H9 (cell line): Measurements from ENCODE around the gene RAD17. TPM values are rescaled to one million over a fixed set of nuclear protein-coding genes. Genes with fewer than 3 reads are reported as not detected.

Source experiments
- DNase-seq: peaks from one replicate; pipeline ENCODE4 v3.0.0-alpha.2; 2017
- H2AFZ ChIP-seq: one replicate; pipeline ENCODE4 v1.6.1; 2013; ENCODE audit warnings: mild to moderate bottlenecking, low read length, control low read depth, moderate library complexity
- H2AK5ac ChIP-seq: 2 replicates; pipeline ENCODE4 v1.6.1; 2013; ENCODE audit warnings: low read length, control low read depth, mixed read lengths; ENCODE audit not compliant: insufficient read length
- H2BK120ac ChIP-seq: one replicate; pipeline ENCODE4 v1.6.1; 2013; ENCODE audit warnings: low read depth, mild to moderate bottlenecking, low read length, control low read depth, inconsistent platforms; ENCODE audit not compliant: poor library complexity, severe bottlenecking
- H2BK12ac ChIP-seq: 2 replicates; pipeline ENCODE4 v1.6.1; 2013; ENCODE audit warnings: low read length, control low read depth, mixed read lengths, low read depth; ENCODE audit not compliant: insufficient read length
- H2BK15ac ChIP-seq: 2 replicates; pipeline ENCODE4 v1.6.1; 2013; ENCODE audit warnings: low read depth, low read length, control low read depth
- H2BK20ac ChIP-seq: one replicate; pipeline ENCODE4 v1.6.1; 2013; ENCODE audit warnings: low read depth, mild to moderate bottlenecking, low read length, control low read depth, inconsistent platforms; ENCODE audit not compliant: poor library complexity, severe bottlenecking
- H2BK5ac ChIP-seq: 2 replicates; pipeline ENCODE4 v1.6.1; 2013; ENCODE audit warnings: low read length, control low read depth, mixed read lengths; ENCODE audit not compliant: insufficient read length
- H3K14ac ChIP-seq: 2 replicates; pipeline ENCODE4 v1.6.1; 2013; ENCODE audit warnings: low read length, control low read depth; ENCODE audit not compliant: insufficient read depth
- H3K18ac ChIP-seq: 2 replicates; pipeline ENCODE4 v1.6.1; 2013; ENCODE audit warnings: low read depth, mild to moderate bottlenecking, mixed read lengths, low read length, control low read depth; ENCODE audit not compliant: insufficient read length
- H3K23ac ChIP-seq: 2 replicates; pipeline ENCODE4 v1.6.1; 2013; ENCODE audit warnings: low read length, control low read depth, mixed read lengths, low read depth; ENCODE audit not compliant: insufficient read length
- H3K23me2 ChIP-seq: 2 replicates; pipeline ENCODE4 v1.6.1; 2013; ENCODE audit warnings: low read depth, mild to moderate bottlenecking, mixed read lengths, low read length, control low read depth; ENCODE audit not compliant: insufficient read length, poor library complexity, severe bottlenecking
- H3K27ac ChIP-seq: 2 replicates; pipeline ENCODE4 v1.5.1; 2013; ENCODE audit warnings: low read length, control low read depth, mixed read lengths, low read depth; ENCODE audit not compliant: insufficient read length
- H3K27me3 ChIP-seq: 2 replicates; pipeline ENCODE4 v1.6.1; 2013; ENCODE audit warnings: low read length, control low read depth, inconsistent platforms; ENCODE audit not compliant: insufficient read depth
- H3K4ac ChIP-seq: 2 replicates; pipeline ENCODE4 v1.6.1; 2013; ENCODE audit warnings: low read depth, mild to moderate bottlenecking, control low read depth, inconsistent platforms, low read length, moderate library complexity
- H3K4me1 ChIP-seq: 2 replicates; pipeline ENCODE4 v1.6.1; 2013; ENCODE audit warnings: low read length, control low read depth, inconsistent platforms; ENCODE audit not compliant: insufficient read depth
- H3K4me2 ChIP-seq: 2 replicates; pipeline ENCODE4 v1.6.1; 2013; ENCODE audit warnings: low read length, control low read depth, mixed read lengths; ENCODE audit not compliant: insufficient read length, insufficient read depth
- H3K56ac ChIP-seq: 2 replicates; pipeline ENCODE4 v1.6.1; 2013; ENCODE audit warnings: low read depth, mild to moderate bottlenecking, mixed read lengths, low read length, control low read depth; ENCODE audit not compliant: insufficient read length
- H3K79me1 ChIP-seq: 2 replicates; pipeline ENCODE4 v1.6.1; 2013; ENCODE audit warnings: low read depth, mild to moderate bottlenecking, moderate library complexity, low read length, control low read depth, inconsistent platforms; ENCODE audit not compliant: insufficient read depth, poor library complexity, severe bottlenecking
- H3K79me2 ChIP-seq: 2 replicates; pipeline ENCODE4 v1.6.1; 2013; ENCODE audit warnings: low read length, control low read depth, inconsistent platforms; ENCODE audit not compliant: insufficient read depth
- H3K9ac ChIP-seq: 2 replicates; pipeline ENCODE4 v1.6.1; 2013; ENCODE audit warnings: low read length, control low read depth, mixed read lengths; ENCODE audit not compliant: insufficient read length; ENCODE audit errors: extremely low read depth
- H3K9me3 ChIP-seq: one replicate; pipeline ENCODE4 v1.6.1; 2013; ENCODE audit warnings: low read depth, low read length, inconsistent platforms; ENCODE audit not compliant: control insufficient read depth
- H3T11ph ChIP-seq: one replicate; pipeline ENCODE4 v1.6.1; 2013; ENCODE audit warnings: mild to moderate bottlenecking, low read length, control low read depth, inconsistent platforms
- H4K20me1 ChIP-seq: one replicate; pipeline ENCODE4 v1.6.1; 2013; ENCODE audit not compliant: control insufficient read depth, insufficient read length, insufficient read depth
- H4K5ac ChIP-seq: 2 replicates; pipeline ENCODE4 v1.6.1; 2013; ENCODE audit warnings: low read depth, mild to moderate bottlenecking, mixed read lengths, low read length, control low read depth; ENCODE audit not compliant: insufficient read length
- H4K8ac ChIP-seq: replicated peaks from 2 replicates; pipeline ENCODE4 v1.6.1; 2013; ENCODE audit warnings: low read length, control low read depth, mixed read lengths, low read depth; ENCODE audit not compliant: insufficient read length
- H4K91ac ChIP-seq: 2 replicates; pipeline ENCODE4 v1.6.1; 2013; ENCODE audit warnings: low read depth, mild to moderate bottlenecking, moderate library complexity, mixed read lengths, low read length, control low read depth; ENCODE audit not compliant: insufficient read length
- H3K27ac Mint-ChIP-seq, 3 experiments: 2 replicates in 2 of 3; 3 replicates in 1 of 3; pipeline ENCODE4 v1.8.0; 2020 to 2021; ENCODE audit warnings: mixed read lengths in 3 of 3, mild to moderate bottlenecking in 1 of 3, moderate library complexity in 1 of 3
- H3K27me3 Mint-ChIP-seq: 2 replicates; pipeline ENCODE4 v1.8.0; 2021; ENCODE audit warnings: low read depth, mild to moderate bottlenecking, moderate library complexity, mixed read lengths
- H3K36me3 Mint-ChIP-seq, 3 experiments: 2 replicates in 2 of 3; 3 replicates in 1 of 3; pipeline ENCODE4 v1.8.0; 2020 to 2021; ENCODE audit warnings: low read depth in 3 of 3, mixed read lengths in 3 of 3; ENCODE audit not compliant: insufficient read depth in 1 of 3
- H3K4me1 Mint-ChIP-seq, 2 experiments: 2 replicates each; pipeline ENCODE4 v1.8.0; 2020; ENCODE audit warnings: mixed read lengths in 2 of 2
- H3K4me3 Mint-ChIP-seq, 2 experiments: 2 replicates in 1 of 2; 3 replicates in 1 of 2; pipeline ENCODE4 v1.8.0; 2020 to 2021; ENCODE audit warnings: mild to moderate bottlenecking in 2 of 2, mixed read lengths in 2 of 2, moderate library complexity in 1 of 2
- H3K9me3 Mint-ChIP-seq, 2 experiments: 2 replicates in 1 of 2; 3 replicates in 1 of 2; pipeline ENCODE4 v1.8.0; 2020; ENCODE audit warnings: mild to moderate bottlenecking in 2 of 2, mixed read lengths in 2 of 2, moderate library complexity in 1 of 2
- CTCF ChIP-seq: fragments of 200-600 bp; sonication (generic); conservative IDR thresholded peaks from 3 replicates; pipeline ENCODE4 v1.8.0; 2021; ENCODE audit warnings: antibody characterized with exemption, mild to moderate bottlenecking
- WGBS: extraction: QIAGEN DNeasy Blood & Tissue Kit; methylation state at CpG from one replicate; pipeline ENCODE4 v1.1.7; 2013; ENCODE audit warnings: missing lambda C conversion rate, low lambda C conversion rate, mixed read lengths; ENCODE audit not compliant: insufficient read length; ENCODE audit errors: extremely low coverage; 5-methylcytosine and 5-hydroxymethylcytosine counted together
- total RNA-seq: library from RNA; stranded (reverse); gene quantifications from 2 replicates; pipeline ENCODE4 v1.2.1, GENCODE V29; 2021

Gene RAD17
- total RNA-seq, 1 experiment from 2014 or later: 31.9 TPM

DNA sequence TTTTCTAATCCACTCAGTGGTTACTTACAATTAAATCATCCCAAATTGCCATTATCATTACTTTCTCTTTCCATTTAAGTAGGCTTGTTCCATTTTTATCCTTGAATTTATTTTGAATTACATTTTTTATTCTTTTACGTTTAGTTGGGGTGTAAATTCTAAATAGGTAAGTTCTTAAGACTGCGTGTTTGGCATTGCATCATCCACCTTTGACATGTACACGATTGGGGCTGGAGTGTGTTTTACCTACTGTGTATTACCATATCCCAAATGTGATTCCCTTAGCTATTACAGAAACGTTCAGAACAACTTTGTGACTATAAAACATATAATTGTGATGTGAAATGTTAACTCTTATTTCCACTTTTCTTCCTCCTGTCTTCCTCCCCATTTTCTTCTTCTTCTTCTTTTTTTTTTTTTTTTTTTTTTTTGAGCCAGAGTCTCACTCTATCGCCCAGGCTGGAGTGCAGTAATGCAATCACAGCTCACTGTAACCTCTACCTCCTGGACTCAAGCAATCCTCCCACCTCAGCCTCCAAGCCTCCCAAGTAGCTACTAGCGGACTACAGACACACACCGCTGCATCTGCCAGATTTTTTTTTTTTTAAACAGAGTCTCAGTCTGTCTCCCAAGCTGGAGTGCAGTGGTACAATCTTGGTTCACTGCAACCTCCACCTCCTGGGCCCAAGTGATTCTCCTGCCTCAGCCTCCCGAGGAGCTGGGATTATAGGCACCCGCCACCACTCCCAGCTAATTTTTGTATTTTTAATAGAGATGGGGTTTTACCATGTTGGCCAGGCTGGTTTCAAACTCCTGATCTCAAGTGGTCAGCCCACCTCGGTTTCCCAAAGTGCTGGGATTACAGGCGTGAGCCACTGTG is 62.0 kb downstream of the RAD17 start:
- Mint-ChIP-seq H3K27me3 (no peaks in the 10 kb centered on the region), H3K36me3 (peaks cover 11 to 34% (median 34%) of the 10 kb centered on the region in 3 experiments), H3K9me3 (no peaks in the 10 kb centered on the region), H3K4me3 (no peak overlapping the region), H3K4me1 (no peaks in the 10 kb centered on the region), H3K27ac (peak overlapping the region in 1 of 3 experiments; percentile 61; a peak in 2 of 7 replicates)
- no peak overlapping the region for H4K91ac ChIP-seq
- H2BK120ac ChIP-seq: no peak overlapping the region
- no peak overlapping the region for H2BK20ac ChIP-seq
- no peaks in the 10 kb centered on the region for H3K79me1 ChIP-seq
- H4K20me1 ChIP-seq: no peaks in the 10 kb centered on the region
- no peak overlapping the region for H3K4ac ChIP-seq
- no peak overlapping the region for H4K5ac ChIP-seq
- H2BK5ac ChIP-seq: no peak overlapping the region
- no peak overlapping the region for H2BK12ac ChIP-seq
- H3T11ph ChIP-seq: no peak overlapping the region
- no peak overlapping the region for H3K56ac ChIP-seq
- no peak overlapping the region for H2BK15ac ChIP-seq
- no peak for DNase-seq
- no peak overlapping the region for H3K18ac ChIP-seq
- no peak overlapping the region for H3K9ac ChIP-seq
- no peaks in the 10 kb centered on the region for H3K27me3 ChIP-seq
- no peak overlapping the region for H2AFZ ChIP-seq
- no CpG with 5 or more reads among the region's 11 CpGs for WGBS
- H3K23me2 ChIP-seq: no peaks in the 10 kb centered on the region
- TF ChIP-seq CTCF: no peak
- H3K23ac ChIP-seq: no peak overlapping the region
- no peaks in the 10 kb centered on the region for H3K9me3 ChIP-seq
- H3K4me2 ChIP-seq: no peak overlapping the region
- no peaks in the 10 kb centered on the region for H3K4me1 ChIP-seq
- H4K8ac ChIP-seq: no peak overlapping the region
- H3K79me2 ChIP-seq: no peaks in the 10 kb centered on the region
- no peak overlapping the region for H3K14ac ChIP-seq
- H3K27ac ChIP-seq: no peak overlapping the region
- no peak overlapping the region for H2AK5ac ChIP-seq
